Common myeloid progenitor, CD34-positive (primary cell): Measurements from ENCODE around the gene ADCY9.

ENCODE experiments used
- CTCF ChIA-PET: fragments of 350-600 bp; sonication (Branson Sonifier 250); formaldehyde crosslinking; loops from one replicate; lab custom pipeline; 2021; ENCODE audit warnings: antibody characterized with exemption; lab: Charles Lee
- POLR2A ChIA-PET: fragments of 350-600 bp; sonication (Branson Sonifier 250); formaldehyde crosslinking; loops from one replicate; lab custom pipeline; 2021; ENCODE audit warnings: antibody characterized with exemption; lab: Charles Lee
- DNase-seq, 3 donors: peaks; one replicate each; pipeline versions ENCODE4 v3.0.0 to v3.0.0-alpha.2; 2013
- H3K27ac ChIP-seq, 2 experiments: 1 replicate in 1 of 2; 2 replicates in 1 of 2; pipeline ENCODE4 v1.7.0; 2013; ENCODE audit warnings: inconsistent platforms in 2 of 2, low read length in 2 of 2, mild to moderate bottlenecking in 2 of 2, low read depth in 1 of 2, moderate library complexity in 1 of 2; ENCODE audit not compliant: severe bottlenecking in 2 of 2, insufficient read depth in 1 of 2, poor library complexity in 1 of 2
- H3K27me3 ChIP-seq, 5 experiments: replicated peaks in 2 of 5; 1 replicate in 3 of 5; 2 replicates in 2 of 5; pipeline versions ENCODE4 v1.6.1 to v1.7.0; 2013; ENCODE audit warnings: low read length in 4 of 5, mild to moderate bottlenecking in 2 of 5, moderate library complexity in 2 of 5, inconsistent platforms in 1 of 5; ENCODE audit not compliant: insufficient read depth in 5 of 5, control insufficient read depth in 4 of 5
- H3K36me3 ChIP-seq, 4 experiments: 1 replicate in 2 of 4; 2 replicates in 2 of 4; pipeline versions ENCODE4 v1.6.1 to v1.7.0; 2013; ENCODE audit warnings: low read length in 3 of 4, control low read depth in 1 of 4, mild to moderate bottlenecking in 1 of 4; ENCODE audit not compliant: control insufficient read depth in 4 of 4, insufficient read depth in 4 of 4
- H3K4me1 ChIP-seq, 4 experiments: 1 replicate in 3 of 4; 2 replicates in 1 of 4; pipeline versions ENCODE4 v1.6.1 to v1.7.1; 2013; ENCODE audit warnings: low read length in 3 of 4, mild to moderate bottlenecking in 3 of 4, control low read depth in 1 of 4, inconsistent platforms in 1 of 4, moderate library complexity in 1 of 4; ENCODE audit not compliant: control insufficient read depth in 4 of 4, insufficient read depth in 4 of 4; ENCODE audit errors: control extremely low read depth in 1 of 4
- H3K4me3 ChIP-seq, 7 experiments: 1 replicate in 4 of 7; 2 replicates in 3 of 7; pipeline versions ENCODE4 v1.5.1 to v1.7.0; 2013; ENCODE audit warnings: mild to moderate bottlenecking in 7 of 7, low read length in 6 of 7, moderate library complexity in 6 of 7, inconsistent platforms in 2 of 7, low read depth in 2 of 7, control low read depth in 1 of 7; ENCODE audit not compliant: insufficient read depth in 4 of 7, control insufficient read depth in 1 of 7; ENCODE audit errors: extremely low read depth in 1 of 7
- H3K9me3 ChIP-seq, 5 experiments: 1 replicate in 4 of 5; 2 replicates in 1 of 5; pipeline versions ENCODE4 v1.6.1 to v1.7.1; 2013; ENCODE audit warnings: low read length in 4 of 5, mild to moderate bottlenecking in 2 of 5, inconsistent platforms in 1 of 5, low read depth in 1 of 5, moderate library complexity in 1 of 5; ENCODE audit not compliant: control insufficient read depth in 4 of 5, insufficient read depth in 2 of 5; ENCODE audit errors: control extremely low read depth in 1 of 5
- WGBS: methylation state at CpG from one replicate; pipeline ENCODE4 v1.1.5; 2013; ENCODE audit not compliant: insufficient coverage; 5-methylcytosine and 5-hydroxymethylcytosine counted together

Gene ADCY9

GRCh38 chr16:4123616-4124300 lies 7.5 kb upstream of the ADCY9 start:
- peaks cover 4 to 14% (median 7%) of the 10 kb centered on the region in 5 experiments for H3K27me3 ChIP-seq
- 74% methylated on average over 15 of the region's 16 CpGs for WGBS
- H3K27ac ChIP-seq = no peak overlapping the region
- POLR2A ChIA-PET = no interaction called here
- no peaks in the 10 kb centered on the region for H3K36me3 ChIP-seq
- no peaks in the 10 kb centered on the region for H3K9me3 ChIP-seq
- CTCF ChIA-PET = no interaction called here
- no peaks in the 10 kb centered on the region for H3K4me1 ChIP-seq
- no peak for DNase-seq
- H3K4me3 ChIP-seq = no peak overlapping the region

- Histone ChIP-seq H3K9me3 (no peaks in the 10 kb centered on the region), H3K36me3 (no peaks in the 10 kb centered on the region), H3K4me3 (no peak overlapping the region), H3K27me3 (peaks cover 4 to 18% (median 12%) of the 10 kb centered on the region in 5 experiments), H3K27ac (no peak overlapping the region), H3K4me1 (peaks cover 0 to 12% (median 11%) of the 10 kb centered on the region in 4 experiments)
- WGBS = 100% methylated on average over 1 of the region's 4 CpGs
- no peak for DNase-seq
- ChIA-PET POLR2A (no interaction called here), CTCF (interaction anchor here (0.7 to 1.0 kb wide), 2 partner anchors 81 kb away, joined by 3 read pairs; no protein-coding TSS in a partner anchor)
Measured at GRCh38 chr16:4120176-4120575, 3.9 kb upstream of the ADCY9 start.

GRCh38 chr16:4117250-4117578 lies 972 bp upstream of the ADCY9 start:
- WGBS = 95% methylated on average over 9 of the region's 12 CpGs
- CTCF ChIA-PET = no interaction called here
- Histone ChIP-seq H3K27me3 (peaks cover 4 to 15% (median 8%) of the 10 kb centered on the region in 5 experiments), H3K9me3 (no peaks in the 10 kb centered on the region), H3K27ac (no peak overlapping the region), H3K4me3 (peak overlapping the region in 4 of 7 experiments; percentile 3 to 77 (median 62)), H3K36me3 (no peaks in the 10 kb centered on the region), H3K4me1 (peaks cover 0 to 15% (median 12%) of the 10 kb centered on the region in 4 experiments)
- POLR2A ChIA-PET = no interaction called here
- no peak for DNase-seq

- WGBS = under 1% methylated on average over 51 of the region's 71 CpGs
- CTCF ChIA-PET = no interaction called here
- peaks cover 4 to 15% (median 8%) of the 10 kb centered on the region in 5 experiments for H3K27me3 ChIP-seq
- no peak for DNase-seq
- H3K27ac ChIP-seq = no peak overlapping the region
- no peaks in the 10 kb centered on the region for H3K9me3 ChIP-seq
- POLR2A ChIA-PET = no interaction called here
- H3K4me1 ChIP-seq = peaks cover 0 to 15% (median 12%) of the 10 kb centered on the region in 4 experiments
- peak overlapping the region; percentile 30 to 77 (median 47) for H3K4me3 ChIP-seq
- no peaks in the 10 kb centered on the region for H3K36me3 ChIP-seq
Measured at GRCh38 chr16:4115949-4116318, 308 bp downstream of the ADCY9 start.

- H3K4me3 ChIP-seq = peak overlapping the region; percentile 19 to 77 (median 47)
- POLR2A ChIA-PET = no interaction called here
- H3K27me3 ChIP-seq = peaks cover 4 to 15% (median 8%) of the 10 kb centered on the region in 5 experiments
- no peak overlapping the region for H3K27ac ChIP-seq
- H3K4me1 ChIP-seq = peaks cover 0 to 15% (median 12%) of the 10 kb centered on the region in 4 experiments
- no peaks in the 10 kb centered on the region for H3K36me3 ChIP-seq
- H3K9me3 ChIP-seq = no peaks in the 10 kb centered on the region
- peak; percentile 59 to 70 (median 66) for DNase-seq
- CTCF ChIA-PET = interaction anchor here (0.8 kb wide), 1 partner anchor 76 kb away, joined by 3 read pairs; no protein-coding TSS in a partner anchor
- WGBS = 11% methylated on average over 67 of the region's 75 CpGs
Measured at GRCh38 chr16:4115209-4115948, 863 bp downstream of the ADCY9 start.

- ChIA-PET CTCF (interaction anchor here (0.8 kb wide), 1 partner anchor 75 kb away, joined by 3 read pairs; no protein-coding TSS in a partner anchor), POLR2A (no interaction called here)
- Histone ChIP-seq H3K4me3 (peak overlapping the region in 2 of 7 experiments; percentile 66 to 77), H3K4me1 (peaks cover 0 to 15% (median 12%) of the 10 kb centered on the region in 4 experiments), H3K36me3 (no peaks in the 10 kb centered on the region), H3K27me3 (peaks cover 2 to 13% (median 7%) of the 10 kb centered on the region in 5 experiments), H3K27ac (no peak overlapping the region), H3K9me3 (no peaks in the 10 kb centered on the region)
- 92% methylated on average over 47 of the region's 47 CpGs for WGBS
- DNase-seq = no peak
Measured at GRCh38 chr16:4114257-4115208, 1.7 kb downstream of the ADCY9 start.
